ENCODE data around the gene CTNNA3. TPM values are rescaled to one million over a fixed set of nuclear protein-coding genes. Genes with fewer than 3 reads are reported as not detected.

CTNNA3 gene
- total RNA-seq, 4 donors from 2014 or later, result 1.5 to 9.8 (median 4.3) TPM

GRCh38 chr10:67319976-67320375 lies 376.0 kb downstream of the CTNNA3 start:
- Histone ChIP-seq H3K27me3 (no peaks in the 10 kb centered on the region), H3K4me3 (no peak overlapping the region), H3K9me3 (no peaks in the 10 kb centered on the region), H3K4me1 (no peaks in the 10 kb centered on the region), H3K36me3 (no peaks in the 10 kb centered on the region), H3K27ac (no peak overlapping the region)
- TF ChIP-seq CTCF (IDR thresholded peaks at IDR 0.05) (no peak), POLR2A (IDR thresholded peaks at IDR 0.05) (no peak)
- intact Hi-C loops (cut with DNase I; ENCODE audit: low total_unique reads), result no loop called here
- DNase-seq, result no peak

GRCh38 chr10:67308912-67309311 lies 387.1 kb downstream of the CTNNA3 start:
- Histone ChIP-seq H3K4me3 (no peak overlapping the region), H3K9me3 (no peaks in the 10 kb centered on the region), H3K4me1 (no peaks in the 10 kb centered on the region), H3K36me3 (no peaks in the 10 kb centered on the region), H3K27me3 (no peaks in the 10 kb centered on the region), H3K27ac (no peak overlapping the region)
- TF ChIP-seq CTCF (IDR thresholded peaks at IDR 0.05) (no peak), POLR2A (IDR thresholded peaks at IDR 0.05) (no peak)
- no peak for DNase-seq
- intact Hi-C loops (cut with DNase I; ENCODE audit: low total_unique reads), result no loop called here

GRCh38 chr10:67306588-67307205 lies 389.3 kb downstream of the CTNNA3 start:
- H3K4me3 ChIP-seq, result no peak overlapping the region
- intact Hi-C loops (cut with DNase I; ENCODE audit: low total_unique reads), result no loop called here
- H3K27ac ChIP-seq, result no peak overlapping the region
- no peaks in the 10 kb centered on the region for H3K4me1 ChIP-seq
- H3K27me3 ChIP-seq, result no peaks in the 10 kb centered on the region
- DNase-seq, result no peak
- no peaks in the 10 kb centered on the region for H3K9me3 ChIP-seq
- no peak for TF ChIP-seq POLR2A (IDR thresholded peaks at IDR 0.05)
- TF ChIP-seq CTCF (IDR thresholded peaks at IDR 0.05), result peak in 1 of 4 experiments; percentile 10
- H3K36me3 ChIP-seq, result no peaks in the 10 kb centered on the region

- H3K9me3 ChIP-seq, result no peaks in the 10 kb centered on the region
- H3K36me3 ChIP-seq, result no peaks in the 10 kb centered on the region
- no peak overlapping the region for H3K4me3 ChIP-seq
- TF ChIP-seq CTCF (IDR thresholded peaks at IDR 0.05) (no peak), POLR2A (IDR thresholded peaks at IDR 0.05) (no peak)
- no peaks in the 10 kb centered on the region for H3K4me1 ChIP-seq
- no peak for DNase-seq
- intact Hi-C loops (cut with DNase I; ENCODE audit: low total_unique reads), result no loop called here
- no peak overlapping the region for H3K27ac ChIP-seq
- H3K27me3 ChIP-seq, result no peaks in the 10 kb centered on the region
Measured at GRCh38 chr10:67302701-67303100, 393.3 kb downstream of the CTNNA3 start.

- TF ChIP-seq POLR2A (IDR thresholded peaks at IDR 0.05), result no peak
- no peak for TF ChIP-seq CTCF (IDR thresholded peaks at IDR 0.05)
- no peak for DNase-seq
- intact Hi-C loops (cut with DNase I; ENCODE audit: low total_unique reads), result no loop called here
- no peaks in the 10 kb centered on the region for H3K36me3 ChIP-seq
- H3K27ac ChIP-seq, result no peak overlapping the region
- H3K4me3 ChIP-seq, result no peak overlapping the region
- no peaks in the 10 kb centered on the region for H3K9me3 ChIP-seq
- H3K27me3 ChIP-seq, result no peaks in the 10 kb centered on the region
- H3K4me1 ChIP-seq, result no peaks in the 10 kb centered on the region
Measured at GRCh38 chr10:67299761-67300160, 396.2 kb downstream of the CTNNA3 start.

All from uterus (tissue), 4 donors.